Transverse colon (tissue), 4 donors: ENCODE data around the gene LGALS8.

Experiments
- POLR2A ChIP-seq: fragments of 450-650 bp; IDR thresholded peaks from one replicate; pipeline ENCODE4 v1.6.1; 2016; ENCODE audit warnings: antibody characterized with exemption, mild to moderate bottlenecking, moderate library complexity
- POLR2AphosphoS5 ChIP-seq, 3 donors: sonication (generic); formaldehyde crosslinking; IDR thresholded peaks; one replicate each; pipeline ENCODE4 v1.6.1; 2016; ENCODE audit warnings: antibody characterized with exemption in 3 of 3
- TF ChIP-seq, protein P1 (sequence below), 5 experiments: fragments of 200-600 bp in 3 of 5; fragments of 450-650 bp in 2 of 5; sonication (generic) in 3 of 5; IDR thresholded peaks; 1 replicate in 2 of 5; 2 replicates in 3 of 5; pipeline ENCODE4 v1.5.1; 2016 to 2017; ENCODE audit warnings: antibody characterized with exemption in 5 of 5, inconsistent platforms in 3 of 5, mild to moderate bottlenecking in 2 of 5, moderate library complexity in 1 of 5

- TF ChIP-seq, protein P1, sequence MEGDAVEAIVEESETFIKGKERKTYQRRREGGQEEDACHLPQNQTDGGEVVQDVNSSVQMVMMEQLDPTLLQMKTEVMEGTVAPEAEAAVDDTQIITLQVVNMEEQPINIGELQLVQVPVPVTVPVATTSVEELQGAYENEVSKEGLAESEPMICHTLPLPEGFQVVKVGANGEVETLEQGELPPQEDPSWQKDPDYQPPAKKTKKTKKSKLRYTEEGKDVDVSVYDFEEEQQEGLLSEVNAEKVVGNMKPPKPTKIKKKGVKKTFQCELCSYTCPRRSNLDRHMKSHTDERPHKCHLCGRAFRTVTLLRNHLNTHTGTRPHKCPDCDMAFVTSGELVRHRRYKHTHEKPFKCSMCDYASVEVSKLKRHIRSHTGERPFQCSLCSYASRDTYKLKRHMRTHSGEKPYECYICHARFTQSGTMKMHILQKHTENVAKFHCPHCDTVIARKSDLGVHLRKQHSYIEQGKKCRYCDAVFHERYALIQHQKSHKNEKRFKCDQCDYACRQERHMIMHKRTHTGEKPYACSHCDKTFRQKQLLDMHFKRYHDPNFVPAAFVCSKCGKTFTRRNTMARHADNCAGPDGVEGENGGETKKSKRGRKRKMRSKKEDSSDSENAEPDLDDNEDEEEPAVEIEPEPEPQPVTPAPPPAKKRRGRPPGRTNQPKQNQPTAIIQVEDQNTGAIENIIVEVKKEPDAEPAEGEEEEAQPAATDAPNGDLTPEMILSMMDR (IDR thresholded peaks at IDR 0.05), result no peak
- TF ChIP-seq POLR2A (no peak), POLR2AphosphoS5 (IDR thresholded peaks at IDR 0.05) (no peak)
These were observed 21.9 kb downstream of the LGALS8 start for GRCh38 chr1:236545621-236546169.
